SK-N-SH treated with all-trans-retinoic acid at 6 μM for 48 hours (cell line): ENCODE data around the gene CD68.
A peak's percentile ranks its signal among the peaks of the same experiment; 100 is the strongest.

ENCODE experiments used
- ATAC-seq: fragments of 200-7000 bp; cut with Tn5 transposase; 3 replicates; pipeline ENCODE4 v1.9.1; 2020; ENCODE audit warnings: mild to moderate bottlenecking, moderate library complexity
- ARNTL ChIP-seq: fragments of 450-650 bp; formaldehyde crosslinking; IDR thresholded peaks from 2 replicates; pipeline ENCODE4 v1.5.0; 2020; ENCODE audit warnings: low read depth, mild to moderate bottlenecking, moderate library complexity, borderline replicate concordance
- BACH2 ChIP-seq: fragments of 250-450 bp; sonication (Bioruptor Pico); IDR thresholded peaks from 2 replicates; pipeline ENCODE4 v1.9.0; 2021; ENCODE audit warnings: mild to moderate bottlenecking, borderline replicate concordance
- CSDC2 ChIP-seq: fragments of 250-450 bp; sonication (Bioruptor Pico); IDR thresholded peaks from 2 replicates; pipeline ENCODE4 v1.5.0; 2020; ENCODE audit warnings: mild to moderate bottlenecking, moderate library complexity
- ESRRG ChIP-seq: fragments of 250-450 bp; sonication (Bioruptor Pico); IDR thresholded peaks from 2 replicates; pipeline ENCODE4 v1.6.1; 2021; ENCODE audit warnings: mild to moderate bottlenecking
- GLIS3 ChIP-seq: fragments of 250-450 bp; sonication (Bioruptor Pico); IDR thresholded peaks from 2 replicates; pipeline ENCODE4 v1.5.0; 2020; ENCODE audit warnings: mild to moderate bottlenecking, moderate library complexity
- ISL1 ChIP-seq: fragments of 250-450 bp; sonication (Bioruptor Pico); IDR thresholded peaks from 2 replicates; pipeline ENCODE4 v2.1.2; 2022; ENCODE audit warnings: mild to moderate bottlenecking, moderate library complexity
- OSR1 ChIP-seq: fragments of 250-450 bp; sonication (Bioruptor Pico); IDR thresholded peaks from 2 replicates; pipeline ENCODE4 v1.8.0; 2022; ENCODE audit warnings: moderate library complexity, mild to moderate bottlenecking, inconsistent platforms
- PPARA ChIP-seq: fragments of 250-450 bp; sonication (Bioruptor Pico); IDR thresholded peaks from 2 replicates; pipeline ENCODE4 v1.5.0; 2020; ENCODE audit warnings: mild to moderate bottlenecking, borderline replicate concordance
- RARB ChIP-seq: fragments of 250-450 bp; sonication (Bioruptor Pico); IDR thresholded peaks from 2 replicates; pipeline ENCODE4 v1.8.0; 2021; ENCODE audit warnings: mild to moderate bottlenecking, moderate library complexity
- TCF4 ChIP-seq: fragments of 250-450 bp; sonication (Bioruptor Pico); IDR thresholded peaks from 2 replicates; pipeline ENCODE4 v1.8.0; 2021; ENCODE audit warnings: mild to moderate bottlenecking, moderate library complexity, borderline replicate concordance
- TOX ChIP-seq: fragments of 250-450 bp; sonication (Bioruptor Pico); IDR thresholded peaks from 2 replicates; pipeline ENCODE4 v1.8.0; 2021; ENCODE audit warnings: mild to moderate bottlenecking, moderate library complexity, borderline replicate concordance
- ZC3H10 ChIP-seq: fragments of 250-450 bp; sonication (Bioruptor Pico); IDR thresholded peaks from 2 replicates; pipeline ENCODE4 v1.5.1; 2021; ENCODE audit warnings: mild to moderate bottlenecking, moderate library complexity
- ZFP3 ChIP-seq: fragments of 250-450 bp; sonication (Bioruptor Pico); IDR thresholded peaks from 2 replicates; pipeline ENCODE4 v1.5.0; 2020; ENCODE audit warnings: mild to moderate bottlenecking, moderate library complexity
- ZFP30 ChIP-seq: fragments of 450-650 bp; formaldehyde crosslinking; IDR thresholded peaks from 2 replicates; pipeline ENCODE4 v1.5.0; 2022; ENCODE audit warnings: mild to moderate bottlenecking, moderate library complexity
- ZNF565 ChIP-seq: fragments of 450-650 bp; formaldehyde crosslinking; conservative IDR thresholded peaks from 2 replicates; pipeline ENCODE4 v1.5.0; 2020; ENCODE audit warnings: low read depth, mild to moderate bottlenecking, moderate library complexity
- ZNF70 ChIP-seq: fragments of 450-650 bp; formaldehyde crosslinking; IDR thresholded peaks from 2 replicates; pipeline ENCODE4 v1.5.0; 2020; ENCODE audit warnings: mild to moderate bottlenecking, moderate library complexity
- ZNF8 ChIP-seq: fragments of 450-650 bp; formaldehyde crosslinking; IDR thresholded peaks from 2 replicates; pipeline ENCODE4 v1.5.0; 2020; ENCODE audit warnings: mild to moderate bottlenecking, moderate library complexity
- TF ChIP-seq, protein P1 (sequence below): fragments of 250-450 bp; sonication (Bioruptor Pico); IDR thresholded peaks from 2 replicates; pipeline ENCODE4 v1.8.0; 2021; ENCODE audit warnings: low read depth, mild to moderate bottlenecking, moderate library complexity, borderline replicate concordance
- TF ChIP-seq, protein P2 (sequence below): fragments of 250-450 bp; sonication (Bioruptor Pico); IDR thresholded peaks from 2 replicates; pipeline ENCODE4 v1.8.0; 2020; ENCODE audit warnings: mild to moderate bottlenecking, moderate library complexity, borderline replicate concordance

The CD68 gene

DNA sequence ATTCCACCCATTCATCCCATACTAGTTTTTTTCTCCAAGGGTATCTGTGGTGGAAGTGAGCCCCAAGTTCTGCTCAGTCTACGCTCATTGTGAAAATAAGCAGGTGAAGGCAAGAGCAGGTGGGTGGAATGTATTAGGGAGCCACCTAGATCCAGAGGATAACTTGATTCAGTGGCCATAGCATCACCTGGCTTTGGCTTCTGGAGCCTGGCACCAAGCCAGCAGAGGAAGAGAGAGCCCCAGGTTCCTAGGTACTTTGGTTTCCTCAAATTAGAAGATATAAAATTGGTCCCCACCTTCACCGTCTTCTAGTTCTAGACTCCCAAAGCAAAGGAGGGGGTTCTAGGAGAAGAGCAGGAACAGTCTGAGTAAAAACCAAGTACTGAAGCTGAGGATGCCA lies 31.2 kb downstream of the CD68 start (continued):
- TF ChIP-seq, protein P1, sequence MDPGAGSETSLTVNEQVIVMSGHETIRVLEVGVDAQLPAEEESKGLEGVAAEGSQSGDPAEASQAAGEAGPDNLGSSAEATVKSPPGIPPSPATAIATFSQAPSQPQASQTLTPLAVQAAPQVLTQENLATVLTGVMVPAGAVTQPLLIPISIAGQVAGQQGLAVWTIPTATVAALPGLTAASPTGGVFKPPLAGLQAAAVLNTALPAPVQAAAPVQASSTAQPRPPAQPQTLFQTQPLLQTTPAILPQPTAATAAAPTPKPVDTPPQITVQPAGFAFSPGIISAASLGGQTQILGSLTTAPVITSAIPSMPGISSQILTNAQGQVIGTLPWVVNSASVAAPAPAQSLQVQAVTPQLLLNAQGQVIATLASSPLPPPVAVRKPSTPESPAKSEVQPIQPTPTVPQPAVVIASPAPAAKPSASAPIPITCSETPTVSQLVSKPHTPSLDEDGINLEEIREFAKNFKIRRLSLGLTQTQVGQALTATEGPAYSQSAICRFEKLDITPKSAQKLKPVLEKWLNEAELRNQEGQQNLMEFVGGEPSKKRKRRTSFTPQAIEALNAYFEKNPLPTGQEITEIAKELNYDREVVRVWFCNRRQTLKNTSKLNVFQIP, result no peak
- TF ChIP-seq ARNTL (CRISPR knock-in tag) (no peak), GLIS3 (CRISPR knock-in tag) (no peak), CSDC2 (no peak), ESRRG (CRISPR knock-in tag) (no peak), ZNF565 (CRISPR knock-in tag) (no peak), TOX (no peak)

DNA sequence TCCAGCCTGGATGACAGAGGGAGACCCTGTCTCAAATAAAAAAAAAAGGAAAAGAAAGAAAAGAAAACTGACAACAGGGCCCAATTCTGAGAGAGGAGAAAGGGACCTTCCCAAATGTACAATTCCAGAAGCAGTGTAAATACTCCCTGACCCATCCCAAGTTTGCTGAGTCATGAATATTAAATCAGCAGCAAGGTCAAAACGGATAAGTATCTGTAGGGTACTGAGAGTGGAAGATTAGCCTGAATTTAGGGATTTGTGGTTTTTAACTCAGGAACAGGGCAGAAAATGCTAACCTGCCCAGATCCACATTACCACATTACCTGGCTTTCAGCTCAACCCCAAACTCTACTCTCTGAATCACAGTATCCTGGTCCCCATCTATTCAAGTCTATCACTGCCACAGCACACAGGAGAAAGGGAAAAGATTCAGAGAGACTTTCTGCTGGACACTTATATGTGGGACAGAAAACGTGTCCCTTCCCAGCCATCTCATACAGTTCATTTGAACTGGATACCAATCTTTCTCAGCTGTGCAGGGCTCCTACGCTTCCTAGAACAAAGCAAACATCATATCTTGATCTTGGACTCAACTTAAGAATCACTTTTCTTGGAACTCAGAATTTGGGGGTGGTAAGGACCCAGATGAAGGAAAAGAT lies 32.3 kb downstream of the CD68 start:
- ATAC-seq, result no peak
- TF ChIP-seq ZNF8 (CRISPR knock-in tag), result no peak
- TF ChIP-seq TOX, result no peak
- TF ChIP-seq TCF4 (CRISPR knock-in tag), result no peak
- no peak for TF ChIP-seq ISL1 (CRISPR knock-in tag)
- TF ChIP-seq ZNF70, result no peak
- TF ChIP-seq ZC3H10 (CRISPR knock-in tag), result no peak
- TF ChIP-seq ESRRG (CRISPR knock-in tag), result no peak
- TF ChIP-seq, protein P2, sequence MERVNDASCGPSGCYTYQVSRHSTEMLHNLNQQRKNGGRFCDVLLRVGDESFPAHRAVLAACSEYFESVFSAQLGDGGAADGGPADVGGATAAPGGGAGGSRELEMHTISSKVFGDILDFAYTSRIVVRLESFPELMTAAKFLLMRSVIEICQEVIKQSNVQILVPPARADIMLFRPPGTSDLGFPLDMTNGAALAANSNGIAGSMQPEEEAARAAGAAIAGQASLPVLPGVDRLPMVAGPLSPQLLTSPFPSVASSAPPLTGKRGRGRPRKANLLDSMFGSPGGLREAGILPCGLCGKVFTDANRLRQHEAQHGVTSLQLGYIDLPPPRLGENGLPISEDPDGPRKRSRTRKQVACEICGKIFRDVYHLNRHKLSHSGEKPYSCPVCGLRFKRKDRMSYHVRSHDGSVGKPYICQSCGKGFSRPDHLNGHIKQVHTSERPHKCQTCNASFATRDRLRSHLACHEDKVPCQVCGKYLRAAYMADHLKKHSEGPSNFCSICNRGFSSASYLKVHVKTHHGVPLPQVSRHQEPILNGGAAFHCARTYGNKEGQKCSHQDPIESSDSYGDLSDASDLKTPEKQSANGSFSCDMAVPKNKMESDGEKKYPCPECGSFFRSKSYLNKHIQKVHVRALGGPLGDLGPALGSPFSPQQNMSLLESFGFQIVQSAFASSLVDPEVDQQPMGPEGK (CRISPR knock-in tag), result no peak
- TF ChIP-seq OSR1 (CRISPR knock-in tag), result no peak
- TF ChIP-seq RARB (CRISPR knock-in tag), result no peak
- no peak for TF ChIP-seq GLIS3 (CRISPR knock-in tag)
- TF ChIP-seq, all 23 proteins: peak for 0

DNA sequence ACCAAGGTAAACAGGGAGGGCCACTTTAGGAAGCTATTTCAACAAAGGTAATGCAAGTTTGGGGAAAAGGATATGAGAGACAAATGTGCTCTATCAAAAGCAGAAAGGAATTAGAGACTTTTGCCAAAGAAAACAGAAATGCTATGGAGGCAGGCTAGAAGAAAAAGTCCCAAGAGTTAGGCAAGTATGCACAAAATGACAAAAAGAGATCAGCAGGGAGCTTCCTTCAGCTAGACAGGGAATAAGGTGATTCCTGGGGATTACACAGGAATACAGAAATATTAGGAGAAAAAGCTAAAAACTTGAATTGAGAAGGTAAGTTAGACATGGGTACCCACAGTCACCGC lies 32.8 kb downstream of the CD68 start:
- TF ChIP-seq ZFP3 (CRISPR knock-in tag), result no peak
- no peak for TF ChIP-seq OSR1 (CRISPR knock-in tag)
- TF ChIP-seq ZFP30, result no peak
- TF ChIP-seq ESRRG (CRISPR knock-in tag), result no peak
- no peak for TF ChIP-seq ISL1 (CRISPR knock-in tag)
- no peak for TF ChIP-seq CSDC2
- TF ChIP-seq ZC3H10 (CRISPR knock-in tag), result no peak
- ATAC-seq, result no peak

DNA sequence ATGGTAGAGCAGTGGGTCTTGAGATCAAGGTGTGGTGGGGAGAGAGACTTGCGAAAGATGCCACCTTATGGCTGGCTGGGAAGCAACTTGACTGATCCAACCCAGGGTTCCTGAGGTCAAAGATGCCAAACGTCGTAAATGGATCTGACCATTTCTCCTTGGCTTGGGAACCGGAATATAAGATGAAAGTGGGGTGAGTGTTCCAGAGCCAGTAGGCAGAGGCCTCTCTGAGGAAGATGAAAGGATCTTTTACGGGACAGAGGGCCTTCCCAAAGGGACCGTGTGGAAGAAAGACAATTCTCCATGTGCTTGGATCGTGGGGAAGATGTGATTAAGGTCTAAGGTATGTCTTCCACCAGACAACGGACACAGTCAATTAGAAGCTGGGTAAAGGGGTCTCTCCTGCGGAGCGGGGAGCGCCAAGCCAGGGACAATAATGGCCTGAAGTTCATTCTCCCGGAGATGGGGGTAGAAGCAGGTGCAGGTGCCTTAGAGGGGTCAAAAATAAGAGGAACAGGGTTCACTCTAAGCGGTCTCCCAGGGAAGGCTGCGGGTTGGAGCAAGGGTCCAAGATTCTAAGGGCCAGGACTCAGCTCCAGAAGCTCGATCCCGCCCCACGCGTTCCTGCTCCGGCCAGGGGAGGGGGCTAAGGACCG lies 34.5 kb downstream of the CD68 start:
- TF ChIP-seq ESRRG (CRISPR knock-in tag), result no peak
- TF ChIP-seq ZFP30, result no peak
- no peak for TF ChIP-seq ISL1 (CRISPR knock-in tag)
- TF ChIP-seq PPARA (CRISPR knock-in tag), result no peak
- no peak for TF ChIP-seq TOX
- TF ChIP-seq GLIS3 (CRISPR knock-in tag), result no peak
- TF ChIP-seq, protein P2 (CRISPR knock-in tag), result no peak
- TF ChIP-seq CSDC2, result no peak
- TF ChIP-seq BACH2 (CRISPR knock-in tag), result no peak
- TF ChIP-seq RARB (CRISPR knock-in tag), result no peak
- no peak for TF ChIP-seq ARNTL (CRISPR knock-in tag)
- TF ChIP-seq ZNF8 (CRISPR knock-in tag), result no peak
- peak; percentile 5; the same call in 2 of the 3 replicates for ATAC-seq

DNA sequence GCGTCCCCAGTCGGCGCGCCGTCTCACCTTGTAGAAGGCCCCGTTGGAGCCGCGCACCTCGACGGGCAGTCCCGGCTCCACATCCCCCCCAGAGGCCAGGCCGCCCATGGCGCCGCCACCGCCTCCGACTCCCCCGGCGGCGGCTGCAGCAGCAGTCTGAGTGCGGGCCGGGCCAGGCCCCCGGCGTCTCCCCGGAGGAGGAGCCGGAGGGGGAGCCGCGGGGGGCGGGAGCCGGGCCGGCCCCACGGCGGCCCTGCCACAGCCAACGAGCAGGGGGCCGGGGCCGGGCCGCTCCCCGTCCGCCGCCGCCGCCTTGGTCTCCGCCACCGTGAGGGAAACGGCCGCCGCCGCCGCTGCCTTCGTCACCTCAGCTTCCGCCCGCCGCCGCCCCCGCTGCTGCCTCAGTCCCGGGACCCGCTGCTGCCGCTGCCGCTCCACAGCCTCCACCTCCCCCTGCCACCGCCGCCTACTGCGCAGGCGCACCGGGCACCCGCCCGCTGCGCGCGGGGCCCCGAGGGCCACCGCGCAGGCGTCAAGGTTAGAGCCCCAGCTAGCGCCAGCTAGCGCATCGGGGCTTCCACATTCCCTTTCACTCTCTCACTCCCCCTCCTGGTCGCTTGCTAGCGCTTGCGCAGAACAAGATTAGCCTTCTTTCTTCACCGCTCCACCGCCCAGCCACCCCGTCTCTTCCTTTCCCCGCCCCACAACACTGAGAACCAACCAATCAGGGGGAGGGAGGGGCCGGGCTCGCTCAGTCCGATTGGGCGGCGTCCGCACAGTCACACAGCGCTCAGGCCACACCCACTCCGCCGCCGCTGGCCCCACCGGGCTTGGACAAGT lies 35.2 kb downstream of the CD68 start, which contains the start of gene FXR2:
TSS of gene FXR2 (minus strand) at position 473 of the 840 bp plus-strand sequence. CDS start at position 108, 365 bp downstream.
- no peak for TF ChIP-seq ZC3H10 (CRISPR knock-in tag)
- TF ChIP-seq, protein P2 (CRISPR knock-in tag), result 0 out of 2 replicates have a peak, but pooled peaks have one; percentile 29
- ATAC-seq, result peak; percentile 96
